ENCODE results near the gene CDH4. TPM values are rescaled to one million over a fixed set of nuclear protein-coding genes. Genes with fewer than 3 reads are reported as not detected.

Gene CDH4
- polyA plus RNA-seq, 1 donor (not counting 4 experiments of a cell fraction or from before 2014, with no cell fraction given), result 2.2 TPM

DNA sequence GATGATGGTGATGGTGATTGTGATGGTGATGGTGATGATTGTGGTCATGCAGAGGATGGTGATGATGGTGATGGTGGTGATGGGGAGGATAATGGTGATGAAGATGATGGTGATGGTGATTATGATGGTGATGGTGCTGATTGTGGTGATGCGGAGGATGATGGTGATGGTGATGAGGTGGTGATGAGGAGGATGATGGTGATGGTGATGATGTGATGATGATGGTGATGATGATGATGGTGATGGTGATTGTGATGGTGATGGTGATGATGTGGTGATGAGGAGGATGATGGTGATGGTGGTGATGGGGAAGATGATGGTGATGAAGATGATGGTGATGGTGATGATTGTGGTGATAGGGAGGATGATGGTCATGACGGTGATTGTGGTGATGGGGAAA lies 333.7 kb downstream of the CDH4 start:
- no peak for FAIRE-seq
- no peak overlapping the region for H3K9ac ChIP-seq (ENCODE audit: control insufficient read depth, extremely low read depth, insufficient read depth, low read length)
- no peaks in the 10 kb centered on the region for H3K36me3 ChIP-seq (ENCODE audit: control insufficient read depth in 2 of 2, extremely low read depth in 1 of 2, insufficient read depth in 2 of 2, low read length in 2 of 2)

GRCh38 chr20:61587036-61587435 lies 335.0 kb downstream of the CDH4 start:
- Histone ChIP-seq H3K9me1 (ENCODE audit: control insufficient read depth, extremely low read depth, insufficient read depth, low read length) (no peaks in the 10 kb centered on the region), H3K36me3 (ENCODE audit: control insufficient read depth in 2 of 2, extremely low read depth in 1 of 2, insufficient read depth in 2 of 2, low read length in 2 of 2) (no peaks in the 10 kb centered on the region), H4K20me1 (ENCODE audit: control insufficient read depth, extremely low read depth, insufficient read depth, low read length) (peaks cover 5% of the 10 kb centered on the region), H3K9me3 (ENCODE audit: control insufficient read depth, low read depth, low read length) (peaks cover under 1% of the 10 kb centered on the region), H3K4me3 (ENCODE audit: control insufficient read depth in 2 of 3, extremely low read depth in 1 of 3, insufficient read depth in 2 of 3, low read depth in 1 of 3, low read length in 3 of 3) (no peak overlapping the region), H3K4me1 (ENCODE audit: control insufficient read depth, extremely low read depth, insufficient read depth, low read length) (peaks cover 11% of the 10 kb centered on the region), H3K9ac (ENCODE audit: control insufficient read depth, extremely low read depth, insufficient read depth, low read length) (no peak overlapping the region), H3K79me2 (ENCODE audit: control insufficient read depth, insufficient read depth, low read length) (no peaks in the 10 kb centered on the region), H3K27me3 (ENCODE audit: control insufficient read depth, extremely low read depth, insufficient read depth, low read length) (peaks cover 7% of the 10 kb centered on the region), H3K4me2 (ENCODE audit: control insufficient read depth, extremely low read depth, insufficient read depth, low read depth, low read length) (no peak overlapping the region), H2AFZ (ENCODE audit: control insufficient read depth, low read length) (no peak overlapping the region), H3K27ac (ENCODE audit: control insufficient read depth, insufficient read depth, low read length) (no peak overlapping the region)
- dilution Hi-C loops (cut with MboI; ENCODE audit: extremely low pct_ligation_motif_present, low sequenced_read_pairs), result no loop called here
- TF ChIP-seq EZH2 (IDR thresholded peaks at IDR 0.05; ENCODE audit: low read length), result no peak
- TF ChIP-seq, protein P1, sequence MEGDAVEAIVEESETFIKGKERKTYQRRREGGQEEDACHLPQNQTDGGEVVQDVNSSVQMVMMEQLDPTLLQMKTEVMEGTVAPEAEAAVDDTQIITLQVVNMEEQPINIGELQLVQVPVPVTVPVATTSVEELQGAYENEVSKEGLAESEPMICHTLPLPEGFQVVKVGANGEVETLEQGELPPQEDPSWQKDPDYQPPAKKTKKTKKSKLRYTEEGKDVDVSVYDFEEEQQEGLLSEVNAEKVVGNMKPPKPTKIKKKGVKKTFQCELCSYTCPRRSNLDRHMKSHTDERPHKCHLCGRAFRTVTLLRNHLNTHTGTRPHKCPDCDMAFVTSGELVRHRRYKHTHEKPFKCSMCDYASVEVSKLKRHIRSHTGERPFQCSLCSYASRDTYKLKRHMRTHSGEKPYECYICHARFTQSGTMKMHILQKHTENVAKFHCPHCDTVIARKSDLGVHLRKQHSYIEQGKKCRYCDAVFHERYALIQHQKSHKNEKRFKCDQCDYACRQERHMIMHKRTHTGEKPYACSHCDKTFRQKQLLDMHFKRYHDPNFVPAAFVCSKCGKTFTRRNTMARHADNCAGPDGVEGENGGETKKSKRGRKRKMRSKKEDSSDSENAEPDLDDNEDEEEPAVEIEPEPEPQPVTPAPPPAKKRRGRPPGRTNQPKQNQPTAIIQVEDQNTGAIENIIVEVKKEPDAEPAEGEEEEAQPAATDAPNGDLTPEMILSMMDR (optimal IDR thresholded peaks at IDR 0.05 in 1 of 3, IDR thresholded peaks at IDR 0.05 in 1 of 3, conservative IDR thresholded peaks at IDR 0.05 in 1 of 3; ENCODE audit: extremely low read depth in 1 of 3, insufficient read depth in 2 of 3, low read length in 3 of 3), result no peak
- DNase-seq (ENCODE audit: low read depth, low spot score) (no peak), FAIRE-seq (no peak)

More for the DNA sequence above, 333.7 kb downstream of the CDH4 start:
- Histone ChIP-seq H3K27me3 (ENCODE audit: control insufficient read depth, extremely low read depth, insufficient read depth, low read length) (peaks cover 8% of the 10 kb centered on the region), H3K4me1 (ENCODE audit: control insufficient read depth, extremely low read depth, insufficient read depth, low read length) (peaks cover 11% of the 10 kb centered on the region), H3K79me2 (ENCODE audit: control insufficient read depth, insufficient read depth, low read length) (no peaks in the 10 kb centered on the region), H3K4me2 (ENCODE audit: control insufficient read depth, extremely low read depth, insufficient read depth, low read depth, low read length) (no peak overlapping the region), H3K27ac (ENCODE audit: control insufficient read depth, insufficient read depth, low read length) (no peak overlapping the region), H2AFZ (ENCODE audit: control insufficient read depth, low read length) (no peak overlapping the region), H3K4me3 (ENCODE audit: control insufficient read depth in 2 of 3, extremely low read depth in 1 of 3, insufficient read depth in 2 of 3, low read depth in 1 of 3, low read length in 3 of 3) (no peak overlapping the region), H3K9me1 (ENCODE audit: control insufficient read depth, extremely low read depth, insufficient read depth, low read length) (no peaks in the 10 kb centered on the region), H4K20me1 (ENCODE audit: control insufficient read depth, extremely low read depth, insufficient read depth, low read length) (peaks cover 10% of the 10 kb centered on the region), H3K9me3 (ENCODE audit: control insufficient read depth, low read depth, low read length) (no peaks in the 10 kb centered on the region)
- TF ChIP-seq EZH2 (IDR thresholded peaks at IDR 0.05; ENCODE audit: low read length), result no peak
- TF ChIP-seq, protein P1 (optimal IDR thresholded peaks at IDR 0.05 in 1 of 3, IDR thresholded peaks at IDR 0.05 in 1 of 3, conservative IDR thresholded peaks at IDR 0.05 in 1 of 3; ENCODE audit: extremely low read depth in 1 of 3, insufficient read depth in 2 of 3, low read length in 3 of 3), result no peak
- DNase-seq (ENCODE audit: low read depth, low spot score), result no peak
- dilution Hi-C loops (cut with MboI; ENCODE audit: extremely low pct_ligation_motif_present, low sequenced_read_pairs), result no loop called here

Measured in keratinocyte (primary cell).